ENCODE measurements around the gene GNB1L.

DNA sequence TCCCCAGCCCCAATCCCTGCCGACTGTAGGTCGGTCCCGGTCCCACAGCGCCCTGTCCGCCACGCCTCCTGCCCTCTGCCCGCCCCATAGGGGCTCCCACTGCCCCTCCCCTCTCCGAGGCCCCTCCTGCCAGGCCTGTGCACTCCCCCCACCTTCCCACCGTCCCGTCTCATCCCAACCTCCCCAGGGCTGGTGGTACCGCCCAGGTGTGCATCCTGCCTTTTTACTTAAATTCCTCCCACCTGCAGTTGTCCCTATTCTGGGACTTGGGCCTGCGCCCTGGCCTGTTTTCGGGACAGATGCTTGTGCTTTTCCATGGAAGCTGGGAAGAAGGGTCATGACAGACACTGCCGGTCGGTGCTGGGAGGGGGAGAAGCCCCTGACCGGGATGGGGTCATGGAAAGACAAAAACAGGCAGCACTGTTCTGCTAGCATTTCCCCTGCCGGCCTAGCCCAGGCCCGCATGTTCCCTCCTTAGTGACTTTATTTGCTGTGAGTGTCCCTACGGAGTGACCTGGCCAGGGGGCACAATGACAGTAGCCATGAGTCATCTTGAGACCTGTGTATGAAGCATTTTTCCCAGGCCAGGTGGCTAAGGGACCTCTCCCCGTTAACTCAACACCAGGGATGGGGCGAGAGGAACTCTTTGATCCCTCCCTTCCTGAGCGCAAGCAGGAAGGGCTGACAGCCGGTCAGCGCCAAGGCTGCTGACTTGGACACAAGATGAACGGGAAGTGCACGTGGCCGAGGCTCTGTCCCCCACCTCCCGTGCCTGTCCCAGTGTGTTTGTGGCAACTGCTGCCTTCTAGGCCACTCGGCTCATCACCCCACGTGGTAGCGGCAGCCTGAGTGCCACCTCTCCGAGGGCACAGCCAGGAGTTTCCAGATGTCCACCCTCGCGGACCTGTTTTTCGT is 87.0 kb downstream of the GNB1L start:
- TF ChIP-seq, protein P1, sequence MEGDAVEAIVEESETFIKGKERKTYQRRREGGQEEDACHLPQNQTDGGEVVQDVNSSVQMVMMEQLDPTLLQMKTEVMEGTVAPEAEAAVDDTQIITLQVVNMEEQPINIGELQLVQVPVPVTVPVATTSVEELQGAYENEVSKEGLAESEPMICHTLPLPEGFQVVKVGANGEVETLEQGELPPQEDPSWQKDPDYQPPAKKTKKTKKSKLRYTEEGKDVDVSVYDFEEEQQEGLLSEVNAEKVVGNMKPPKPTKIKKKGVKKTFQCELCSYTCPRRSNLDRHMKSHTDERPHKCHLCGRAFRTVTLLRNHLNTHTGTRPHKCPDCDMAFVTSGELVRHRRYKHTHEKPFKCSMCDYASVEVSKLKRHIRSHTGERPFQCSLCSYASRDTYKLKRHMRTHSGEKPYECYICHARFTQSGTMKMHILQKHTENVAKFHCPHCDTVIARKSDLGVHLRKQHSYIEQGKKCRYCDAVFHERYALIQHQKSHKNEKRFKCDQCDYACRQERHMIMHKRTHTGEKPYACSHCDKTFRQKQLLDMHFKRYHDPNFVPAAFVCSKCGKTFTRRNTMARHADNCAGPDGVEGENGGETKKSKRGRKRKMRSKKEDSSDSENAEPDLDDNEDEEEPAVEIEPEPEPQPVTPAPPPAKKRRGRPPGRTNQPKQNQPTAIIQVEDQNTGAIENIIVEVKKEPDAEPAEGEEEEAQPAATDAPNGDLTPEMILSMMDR (IDR thresholded peaks at IDR 0.05; ENCODE audit: insufficient read depth, low read length): no peak
- TF ChIP-seq POLR2AphosphoS5 (IDR thresholded peaks at IDR 0.05; ENCODE audit: low read depth) (no peak), GABPA (IDR thresholded peaks at IDR 0.05; ENCODE audit: low read depth) (no peak), SPI1 (IDR thresholded peaks at IDR 0.05; ENCODE audit: borderline replicate concordance, low read depth) (no peak)
- TF ChIP-seq, protein P2, sequence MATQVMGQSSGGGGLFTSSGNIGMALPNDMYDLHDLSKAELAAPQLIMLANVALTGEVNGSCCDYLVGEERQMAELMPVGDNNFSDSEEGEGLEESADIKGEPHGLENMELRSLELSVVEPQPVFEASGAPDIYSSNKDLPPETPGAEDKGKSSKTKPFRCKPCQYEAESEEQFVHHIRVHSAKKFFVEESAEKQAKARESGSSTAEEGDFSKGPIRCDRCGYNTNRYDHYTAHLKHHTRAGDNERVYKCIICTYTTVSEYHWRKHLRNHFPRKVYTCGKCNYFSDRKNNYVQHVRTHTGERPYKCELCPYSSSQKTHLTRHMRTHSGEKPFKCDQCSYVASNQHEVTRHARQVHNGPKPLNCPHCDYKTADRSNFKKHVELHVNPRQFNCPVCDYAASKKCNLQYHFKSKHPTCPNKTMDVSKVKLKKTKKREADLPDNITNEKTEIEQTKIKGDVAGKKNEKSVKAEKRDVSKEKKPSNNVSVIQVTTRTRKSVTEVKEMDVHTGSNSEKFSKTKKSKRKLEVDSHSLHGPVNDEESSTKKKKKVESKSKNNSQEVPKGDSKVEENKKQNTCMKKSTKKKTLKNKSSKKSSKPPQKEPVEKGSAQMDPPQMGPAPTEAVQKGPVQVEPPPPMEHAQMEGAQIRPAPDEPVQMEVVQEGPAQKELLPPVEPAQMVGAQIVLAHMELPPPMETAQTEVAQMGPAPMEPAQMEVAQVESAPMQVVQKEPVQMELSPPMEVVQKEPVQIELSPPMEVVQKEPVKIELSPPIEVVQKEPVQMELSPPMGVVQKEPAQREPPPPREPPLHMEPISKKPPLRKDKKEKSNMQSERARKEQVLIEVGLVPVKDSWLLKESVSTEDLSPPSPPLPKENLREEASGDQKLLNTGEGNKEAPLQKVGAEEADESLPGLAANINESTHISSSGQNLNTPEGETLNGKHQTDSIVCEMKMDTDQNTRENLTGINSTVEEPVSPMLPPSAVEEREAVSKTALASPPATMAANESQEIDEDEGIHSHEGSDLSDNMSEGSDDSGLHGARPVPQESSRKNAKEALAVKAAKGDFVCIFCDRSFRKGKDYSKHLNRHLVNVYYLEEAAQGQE (IDR thresholded peaks at IDR 0.05; ENCODE audit: insufficient replicate concordance, low read depth): no peak
